Neural cell (in vitro differentiated cells): ENCODE results near the gene ACER2. TPM values are rescaled to one million over a fixed set of nuclear protein-coding genes. Genes with fewer than 3 reads are reported as not detected.

Experiments
- H2AFZ ChIP-seq: fragments of 200-600, 300-800 bp; sonication (generic), shearing (Covaris generic); 2 replicates; pipeline ENCODE4 v1.6.0; 2014; ENCODE audit warnings: low read depth, mild to moderate bottlenecking, antibody characterized with exemption, low read length, moderate library complexity
- H3F3A ChIP-seq: fragments of 200-600 bp; shearing (Covaris generic); 2 replicates; pipeline ENCODE4 v1.6.1; 2016; ENCODE audit warnings: mild to moderate bottlenecking, moderate library complexity, mixed read lengths, antibody characterized with exemption, low read length; ENCODE audit not compliant: insufficient read depth, poor library complexity, severe bottlenecking
- H3K27ac ChIP-seq: fragments of 200-600, 300-800 bp; sonication (generic), shearing (Covaris generic); 2 replicates; pipeline ENCODE4 v1.5.1; 2014; ENCODE audit warnings: mild to moderate bottlenecking, low read length, moderate library complexity
- H3K27me3 ChIP-seq: fragments of 300-800, 200-600 bp; sonication (generic), shearing (Covaris generic); 2 replicates; pipeline ENCODE4 v1.6.0; 2014; ENCODE audit warnings: mild to moderate bottlenecking, low read depth, low read length, moderate library complexity; ENCODE audit not compliant: insufficient read depth
- H3K36me3 ChIP-seq: fragments of 300-800, 200-600 bp; sonication (generic), shearing (Covaris generic); 2 replicates; pipeline ENCODE4 v1.5.1; 2014; ENCODE audit warnings: mild to moderate bottlenecking, antibody characterized with exemption, low read length, moderate library complexity; ENCODE audit not compliant: insufficient read depth
- H3K4me2 ChIP-seq: fragments of 300-800, 200-600 bp; sonication (generic), shearing (Covaris generic); 2 replicates; pipeline ENCODE4 v1.6.0; 2014; ENCODE audit warnings: mild to moderate bottlenecking, low read length
- H3K4me3 ChIP-seq: fragments of 300-800, 200-600 bp; sonication (generic), shearing (Covaris generic); 2 replicates; pipeline ENCODE4 v1.5.1; 2014; ENCODE audit warnings: mild to moderate bottlenecking, low read length, moderate library complexity
- H3K79me2 ChIP-seq: fragments of 200-600 bp; shearing (Covaris generic); replicated peaks from 2 replicates; pipeline ENCODE4 v1.6.0; 2014; ENCODE audit warnings: mild to moderate bottlenecking, low read length, moderate library complexity; ENCODE audit not compliant: insufficient read depth
- H3K9ac ChIP-seq: fragments of 300-800, 200-600 bp; sonication (generic), shearing (Covaris generic); 2 replicates; pipeline ENCODE4 v1.6.1; 2016; ENCODE audit warnings: mild to moderate bottlenecking, low read length, mixed read lengths
- H3K9me2 ChIP-seq: fragments of 200-600 bp; shearing (Covaris generic); 2 replicates; pipeline ENCODE4 v1.6.1; 2016; ENCODE audit warnings: mild to moderate bottlenecking, low read length, mixed read lengths; ENCODE audit not compliant: insufficient read depth
- H3K9me3 ChIP-seq: fragments of 200-600, 300-800 bp; sonication (generic), shearing (Covaris generic); 2 replicates; pipeline ENCODE4 v1.6.1; 2016; ENCODE audit warnings: mild to moderate bottlenecking, mixed run types, low read length, moderate library complexity, mixed read lengths
- H4K20me1 ChIP-seq: fragments of 200-600 bp; shearing (Covaris generic); 2 replicates; pipeline ENCODE4 v1.6.1; 2016; ENCODE audit warnings: mild to moderate bottlenecking, mixed run types; ENCODE audit not compliant: insufficient read depth
- EP300 ChIP-seq: fragments of 450-650 bp; conservative IDR thresholded peaks from 2 replicates; pipeline ENCODE4 v1.6.1; 2014; ENCODE audit warnings: antibody characterized with exemption, mild to moderate bottlenecking, moderate library complexity; ENCODE audit not compliant: poor library complexity, severe bottlenecking
- EZH2 ChIP-seq: fragments of 200-600, 300-800 bp; shearing (Covaris generic), sonication (generic); IDR thresholded peaks from 2 replicates; pipeline ENCODE4 v1.6.1; 2014; ENCODE audit warnings: antibody characterized with exemption, low read length, borderline replicate concordance, mild to moderate bottlenecking; ENCODE audit not compliant: insufficient read depth, poor library complexity, severe bottlenecking
- MXI1 ChIP-seq: fragments of 450-650 bp; conservative IDR thresholded peaks from 2 replicates; pipeline ENCODE4 v1.6.1; 2014; ENCODE audit warnings: antibody characterized with exemption, mild to moderate bottlenecking; ENCODE audit not compliant: poor library complexity, severe bottlenecking
- POLR2AphosphoS5 ChIP-seq: IDR thresholded peaks from 2 replicates; pipeline ENCODE4 v1.6.1; 2012
- RAD21 ChIP-seq: fragments of 450-650 bp; conservative IDR thresholded peaks from 2 replicates; pipeline ENCODE4 v1.6.1; 2014; ENCODE audit warnings: antibody characterized with exemption, mild to moderate bottlenecking, moderate library complexity
- SMC3 ChIP-seq: fragments of 450-650 bp; conservative IDR thresholded peaks from 2 replicates; pipeline ENCODE4 v1.6.1; 2014; ENCODE audit warnings: antibody characterized with exemption, mild to moderate bottlenecking, moderate library complexity; ENCODE audit not compliant: poor library complexity
- TAF1 ChIP-seq: IDR thresholded peaks from 2 replicates; pipeline ENCODE4 v1.6.1; 2012; ENCODE audit warnings: low read depth
- polyA plus RNA-seq: library from polyadenylated mRNA; depleted of rRNA; stranded (reverse); fragments of >200 nt; gene quantifications from 2 replicates; pipeline ENCODE4 v1.2.3, GENCODE V29; 2014
- TF ChIP-seq, protein P1 (sequence below): fragments of 450-650 bp; IDR thresholded peaks from 2 replicates; pipeline ENCODE4 v1.5.1; 2014; ENCODE audit warnings: antibody characterized with exemption, mild to moderate bottlenecking, moderate library complexity; ENCODE audit not compliant: poor library complexity, severe bottlenecking
- TF ChIP-seq, protein P2 (sequence below): IDR thresholded peaks from 2 replicates; pipeline ENCODE4 v1.6.1; 2012; ENCODE audit warnings: borderline replicate concordance

The ACER2 gene
- polyA plus RNA-seq, 1 donor from 2014 or later = 3.0 TPM

DNA sequence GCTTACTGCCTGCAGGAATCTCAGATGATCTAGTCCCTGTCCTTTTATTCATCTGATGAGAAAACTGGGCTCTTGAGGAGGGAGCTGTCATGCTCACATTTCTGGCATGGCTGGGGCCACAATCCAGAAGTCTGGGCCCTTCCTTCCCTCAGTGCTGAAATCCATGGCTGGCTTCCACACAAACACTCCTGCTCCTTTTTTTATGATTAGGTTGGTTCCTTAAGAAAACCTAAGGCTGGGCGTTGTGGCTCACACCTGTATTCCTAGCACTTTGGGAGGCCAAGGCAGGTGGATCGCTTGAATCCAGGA is 1.3 kb downstream of the ACER2 start:
- Histone ChIP-seq H3K9me3 (no peaks in the 10 kb centered on the region), H2AFZ (no peak overlapping the region), H3K9me2 (no peaks in the 10 kb centered on the region), H3K36me3 (no peaks in the 10 kb centered on the region), H3K4me2 (peak overlapping the region; percentile 79), H4K20me1 (no peaks in the 10 kb centered on the region), H3K4me3 (peak overlapping the region; percentile 80), H3F3A (no peaks in the 10 kb centered on the region), H3K79me2 (no peaks in the 10 kb centered on the region), H3K27ac (no peak overlapping the region), H3K9ac (no peak overlapping the region), H3K27me3 (no peaks in the 10 kb centered on the region)
- TF ChIP-seq RAD21 = no peak
- no peak for TF ChIP-seq TAF1
- TF ChIP-seq, protein P1, sequence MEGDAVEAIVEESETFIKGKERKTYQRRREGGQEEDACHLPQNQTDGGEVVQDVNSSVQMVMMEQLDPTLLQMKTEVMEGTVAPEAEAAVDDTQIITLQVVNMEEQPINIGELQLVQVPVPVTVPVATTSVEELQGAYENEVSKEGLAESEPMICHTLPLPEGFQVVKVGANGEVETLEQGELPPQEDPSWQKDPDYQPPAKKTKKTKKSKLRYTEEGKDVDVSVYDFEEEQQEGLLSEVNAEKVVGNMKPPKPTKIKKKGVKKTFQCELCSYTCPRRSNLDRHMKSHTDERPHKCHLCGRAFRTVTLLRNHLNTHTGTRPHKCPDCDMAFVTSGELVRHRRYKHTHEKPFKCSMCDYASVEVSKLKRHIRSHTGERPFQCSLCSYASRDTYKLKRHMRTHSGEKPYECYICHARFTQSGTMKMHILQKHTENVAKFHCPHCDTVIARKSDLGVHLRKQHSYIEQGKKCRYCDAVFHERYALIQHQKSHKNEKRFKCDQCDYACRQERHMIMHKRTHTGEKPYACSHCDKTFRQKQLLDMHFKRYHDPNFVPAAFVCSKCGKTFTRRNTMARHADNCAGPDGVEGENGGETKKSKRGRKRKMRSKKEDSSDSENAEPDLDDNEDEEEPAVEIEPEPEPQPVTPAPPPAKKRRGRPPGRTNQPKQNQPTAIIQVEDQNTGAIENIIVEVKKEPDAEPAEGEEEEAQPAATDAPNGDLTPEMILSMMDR = no peak
- no peak for TF ChIP-seq EZH2
- TF ChIP-seq, protein P2, sequence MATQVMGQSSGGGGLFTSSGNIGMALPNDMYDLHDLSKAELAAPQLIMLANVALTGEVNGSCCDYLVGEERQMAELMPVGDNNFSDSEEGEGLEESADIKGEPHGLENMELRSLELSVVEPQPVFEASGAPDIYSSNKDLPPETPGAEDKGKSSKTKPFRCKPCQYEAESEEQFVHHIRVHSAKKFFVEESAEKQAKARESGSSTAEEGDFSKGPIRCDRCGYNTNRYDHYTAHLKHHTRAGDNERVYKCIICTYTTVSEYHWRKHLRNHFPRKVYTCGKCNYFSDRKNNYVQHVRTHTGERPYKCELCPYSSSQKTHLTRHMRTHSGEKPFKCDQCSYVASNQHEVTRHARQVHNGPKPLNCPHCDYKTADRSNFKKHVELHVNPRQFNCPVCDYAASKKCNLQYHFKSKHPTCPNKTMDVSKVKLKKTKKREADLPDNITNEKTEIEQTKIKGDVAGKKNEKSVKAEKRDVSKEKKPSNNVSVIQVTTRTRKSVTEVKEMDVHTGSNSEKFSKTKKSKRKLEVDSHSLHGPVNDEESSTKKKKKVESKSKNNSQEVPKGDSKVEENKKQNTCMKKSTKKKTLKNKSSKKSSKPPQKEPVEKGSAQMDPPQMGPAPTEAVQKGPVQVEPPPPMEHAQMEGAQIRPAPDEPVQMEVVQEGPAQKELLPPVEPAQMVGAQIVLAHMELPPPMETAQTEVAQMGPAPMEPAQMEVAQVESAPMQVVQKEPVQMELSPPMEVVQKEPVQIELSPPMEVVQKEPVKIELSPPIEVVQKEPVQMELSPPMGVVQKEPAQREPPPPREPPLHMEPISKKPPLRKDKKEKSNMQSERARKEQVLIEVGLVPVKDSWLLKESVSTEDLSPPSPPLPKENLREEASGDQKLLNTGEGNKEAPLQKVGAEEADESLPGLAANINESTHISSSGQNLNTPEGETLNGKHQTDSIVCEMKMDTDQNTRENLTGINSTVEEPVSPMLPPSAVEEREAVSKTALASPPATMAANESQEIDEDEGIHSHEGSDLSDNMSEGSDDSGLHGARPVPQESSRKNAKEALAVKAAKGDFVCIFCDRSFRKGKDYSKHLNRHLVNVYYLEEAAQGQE = no peak
- no peak for TF ChIP-seq EP300
- TF ChIP-seq SMC3 = no peak
- no peak for TF ChIP-seq MXI1

DNA sequence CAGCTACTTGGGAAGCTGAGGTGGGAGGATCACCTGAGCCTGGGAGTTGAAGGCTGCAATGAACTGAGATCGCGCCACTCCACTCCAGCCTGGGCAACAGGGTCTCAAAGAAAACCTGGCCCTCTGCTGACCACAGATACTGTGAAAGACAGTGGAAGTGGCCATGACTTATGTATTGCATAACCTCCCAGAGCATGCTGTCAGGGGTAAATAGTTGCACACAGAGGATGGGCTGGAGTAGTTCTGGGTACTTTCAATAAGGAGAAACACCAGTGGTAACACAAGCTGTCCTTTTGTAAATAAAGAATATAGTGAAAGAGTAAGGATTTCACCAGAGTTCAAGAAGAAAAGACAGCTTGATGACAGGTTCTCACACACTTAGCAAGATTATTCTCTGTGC is 1.8 kb downstream of the ACER2 start:
- H3K79me2 ChIP-seq = no peaks in the 10 kb centered on the region
- no peak for TF ChIP-seq RAD21
- TF ChIP-seq, protein P2 = no peak
- TF ChIP-seq, protein P1 = no peak
- TF ChIP-seq TAF1 = no peak
- no peak for TF ChIP-seq EZH2
- TF ChIP-seq MXI1 = no peak
- no peak for TF ChIP-seq EP300
- no peak for TF ChIP-seq POLR2AphosphoS5
- TF ChIP-seq SMC3 = no peak
- H3K9me2 ChIP-seq = no peaks in the 10 kb centered on the region
- no peak overlapping the region for H3K9ac ChIP-seq
- no peaks in the 10 kb centered on the region for H3F3A ChIP-seq
- no peak overlapping the region for H3K27ac ChIP-seq
- no peak overlapping the region for H3K4me2 ChIP-seq
- H4K20me1 ChIP-seq = no peaks in the 10 kb centered on the region
- H3K27me3 ChIP-seq = no peaks in the 10 kb centered on the region
- H3K36me3 ChIP-seq = no peaks in the 10 kb centered on the region
- H3K4me3 ChIP-seq = no peak overlapping the region
- no peak overlapping the region for H2AFZ ChIP-seq
- no peaks in the 10 kb centered on the region for H3K9me3 ChIP-seq
